Measurements from ENCODE around the gene CRISP2. TPM values are rescaled to one million over a fixed set of nuclear protein-coding genes. Genes with fewer than 3 reads are reported as not detected.
"Not testable (repeated sequence)": the region's sequence is repeated elsewhere in the genome, so short reads cannot be mapped to it uniquely, and the experiment has no call there.

Gene CRISP2
- total and polyA plus RNA-seq, 8 donors = 0.34 to 0.66 (median 0.51) TPM; not detected in 2

DNA sequence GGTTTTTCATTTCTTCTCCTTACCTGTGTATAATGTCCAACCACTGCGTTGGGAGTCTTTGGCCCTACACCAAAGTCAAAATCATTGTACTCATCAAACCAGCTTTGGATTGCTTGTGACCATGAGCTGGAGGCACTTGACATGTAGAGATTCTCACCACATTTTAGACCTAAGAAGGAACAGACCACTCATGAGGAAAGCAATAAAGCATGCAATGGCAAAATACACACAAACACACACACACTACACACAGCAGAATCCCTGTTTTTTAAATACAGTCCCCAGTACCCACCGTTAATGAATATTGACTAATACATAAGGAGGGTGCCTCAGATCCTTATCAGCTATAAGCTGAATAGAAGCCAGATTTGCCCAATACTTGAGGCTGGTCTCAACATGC, 20.3 kb upstream of the CRISP2 start:
- peaks cover 0 to 3% of the 10 kb centered on the region in 2 donors for H3K36me3 ChIP-seq
- no peak overlapping the region for H3K4me3 ChIP-seq
- ATAC-seq (no peak), DNase-seq (no peak)
- H3K9me3 ChIP-seq = no peaks in the 10 kb centered on the region
- H3K4me1 ChIP-seq = no peaks in the 10 kb centered on the region
- intact Hi-C loops (cut with DNase I) = no loop called here
- TF ChIP-seq, protein P1, sequence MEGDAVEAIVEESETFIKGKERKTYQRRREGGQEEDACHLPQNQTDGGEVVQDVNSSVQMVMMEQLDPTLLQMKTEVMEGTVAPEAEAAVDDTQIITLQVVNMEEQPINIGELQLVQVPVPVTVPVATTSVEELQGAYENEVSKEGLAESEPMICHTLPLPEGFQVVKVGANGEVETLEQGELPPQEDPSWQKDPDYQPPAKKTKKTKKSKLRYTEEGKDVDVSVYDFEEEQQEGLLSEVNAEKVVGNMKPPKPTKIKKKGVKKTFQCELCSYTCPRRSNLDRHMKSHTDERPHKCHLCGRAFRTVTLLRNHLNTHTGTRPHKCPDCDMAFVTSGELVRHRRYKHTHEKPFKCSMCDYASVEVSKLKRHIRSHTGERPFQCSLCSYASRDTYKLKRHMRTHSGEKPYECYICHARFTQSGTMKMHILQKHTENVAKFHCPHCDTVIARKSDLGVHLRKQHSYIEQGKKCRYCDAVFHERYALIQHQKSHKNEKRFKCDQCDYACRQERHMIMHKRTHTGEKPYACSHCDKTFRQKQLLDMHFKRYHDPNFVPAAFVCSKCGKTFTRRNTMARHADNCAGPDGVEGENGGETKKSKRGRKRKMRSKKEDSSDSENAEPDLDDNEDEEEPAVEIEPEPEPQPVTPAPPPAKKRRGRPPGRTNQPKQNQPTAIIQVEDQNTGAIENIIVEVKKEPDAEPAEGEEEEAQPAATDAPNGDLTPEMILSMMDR (IDR thresholded peaks at IDR 0.05) = no peak
- H3K27ac ChIP-seq = no peak overlapping the region
- H3K27me3 ChIP-seq = no peaks in the 10 kb centered on the region

DNA sequence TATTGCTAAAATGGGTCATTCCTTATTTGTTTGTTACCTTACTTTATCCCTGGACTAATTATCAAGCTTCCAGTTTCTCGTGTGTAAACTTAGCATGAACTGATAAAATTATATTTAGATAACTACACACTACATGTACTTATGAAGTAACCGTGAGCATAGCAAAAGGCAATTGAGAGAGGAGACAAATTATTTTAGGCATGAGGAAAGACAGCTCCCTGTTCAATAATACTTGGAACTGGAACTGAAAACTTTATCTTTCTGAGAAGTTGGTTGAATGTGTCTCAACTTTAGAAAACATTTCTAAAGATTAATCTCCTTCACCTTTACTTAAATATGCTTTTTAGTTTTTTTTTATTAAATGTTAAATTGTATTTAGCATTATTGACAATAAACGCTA, 19.4 kb upstream of the CRISP2 start:
- Histone ChIP-seq H3K27me3 (no peaks in the 10 kb centered on the region), H3K27ac (no peak overlapping the region), H3K4me3 (no peak overlapping the region), H3K9me3 (no peaks in the 10 kb centered on the region), H3K4me1 (no peaks in the 10 kb centered on the region), H3K36me3 (peaks cover 0 to 3% of the 10 kb centered on the region in 2 donors)
- ATAC-seq (no peak), DNase-seq (no peak)
- intact Hi-C loops (cut with DNase I) = no loop called here
- TF ChIP-seq, protein P1 (IDR thresholded peaks at IDR 0.05) = no peak

DNA sequence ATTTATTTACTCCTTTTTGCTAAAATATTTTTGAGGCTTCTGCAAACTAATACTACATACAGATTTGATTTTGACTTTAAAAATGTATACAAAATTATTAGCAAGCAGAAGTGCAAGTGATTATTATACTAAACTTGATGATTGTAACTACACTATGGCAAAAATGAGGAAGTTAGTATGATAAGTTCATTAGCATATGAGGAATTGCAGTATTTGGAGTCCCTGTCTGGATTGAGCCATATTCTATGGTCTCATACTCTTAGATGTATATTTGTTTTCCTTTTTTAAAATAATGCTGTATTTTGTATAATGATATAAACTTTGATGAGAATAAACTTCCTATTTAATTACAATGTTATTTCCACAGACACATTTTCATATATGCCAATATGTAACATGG, 16.9 kb upstream of the CRISP2 start:
- TF ChIP-seq, protein P1 (IDR thresholded peaks at IDR 0.05) = no peak
- DNase-seq (no peak), ATAC-seq (no peak)
- H3K9me3 ChIP-seq = no peaks in the 10 kb centered on the region
- peaks cover 0 to 3% of the 10 kb centered on the region in 2 donors for H3K36me3 ChIP-seq
- intact Hi-C loops (cut with DNase I) = no loop called here
- no peaks in the 10 kb centered on the region for H3K27me3 ChIP-seq
- no peaks in the 10 kb centered on the region for H3K4me1 ChIP-seq
- no peak overlapping the region for H3K4me3 ChIP-seq
- H3K27ac ChIP-seq = no peak overlapping the region

DNA sequence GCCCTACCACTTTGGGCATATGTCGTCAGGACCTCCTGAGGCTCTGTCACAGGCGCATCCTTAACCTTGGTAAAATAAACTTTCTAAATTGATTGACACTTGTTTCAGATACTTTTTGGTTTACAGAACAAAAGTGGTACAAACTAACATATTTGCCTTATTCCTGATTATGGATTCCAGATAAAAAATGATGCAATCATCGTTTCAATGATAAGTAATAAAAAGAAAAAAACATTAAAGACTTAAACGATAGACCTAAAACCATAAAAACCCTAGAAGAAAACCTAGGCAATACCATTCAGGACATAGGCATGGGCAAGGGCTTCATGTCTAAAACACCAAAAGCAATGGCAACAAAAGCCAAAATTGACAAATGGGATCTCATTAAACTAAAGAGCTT, 10.6 kb upstream of the CRISP2 start:
- ATAC-seq; H3K27me3 ChIP-seq; H3K36me3 ChIP-seq; intact Hi-C loops (cut with DNase I); H3K4me1 ChIP-seq; H3K4me3 ChIP-seq; H3K9me3 ChIP-seq; H3K27ac ChIP-seq; DNase-seq: not testable (repeated sequence)

DNA sequence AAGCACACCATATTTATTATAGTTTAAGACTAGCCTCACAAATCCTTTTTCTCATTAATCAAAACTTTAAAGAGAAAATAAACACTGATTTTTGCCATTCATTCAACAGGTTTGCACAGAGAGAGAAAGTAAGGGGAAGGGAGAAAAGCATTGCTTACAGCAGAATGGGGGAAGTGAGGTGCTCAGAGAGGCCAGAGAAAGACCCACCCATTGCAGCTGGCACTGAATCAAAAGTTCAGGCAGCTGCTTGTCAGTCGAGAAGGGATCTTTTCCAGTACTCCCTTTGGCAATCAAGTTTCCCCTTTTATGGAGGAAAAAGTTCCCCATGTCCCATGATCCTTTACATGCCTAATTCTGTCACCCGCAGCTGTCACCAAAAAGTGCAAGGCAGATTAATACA, 8.0 kb upstream of the CRISP2 start:
- Histone ChIP-seq H3K36me3 (no peaks in the 10 kb centered on the region), H3K4me1 (no peaks in the 10 kb centered on the region), H3K4me3 (no peak overlapping the region), H3K9me3 (peaks cover 0 to 9% of the 10 kb centered on the region in 2 donors), H3K27me3 (no peaks in the 10 kb centered on the region), H3K27ac (no peak overlapping the region)
- DNase-seq (no peak), ATAC-seq (no peak)
- intact Hi-C loops (cut with DNase I) = no loop called here
- TF ChIP-seq, protein P1 (IDR thresholded peaks at IDR 0.05) = no peak

DNA sequence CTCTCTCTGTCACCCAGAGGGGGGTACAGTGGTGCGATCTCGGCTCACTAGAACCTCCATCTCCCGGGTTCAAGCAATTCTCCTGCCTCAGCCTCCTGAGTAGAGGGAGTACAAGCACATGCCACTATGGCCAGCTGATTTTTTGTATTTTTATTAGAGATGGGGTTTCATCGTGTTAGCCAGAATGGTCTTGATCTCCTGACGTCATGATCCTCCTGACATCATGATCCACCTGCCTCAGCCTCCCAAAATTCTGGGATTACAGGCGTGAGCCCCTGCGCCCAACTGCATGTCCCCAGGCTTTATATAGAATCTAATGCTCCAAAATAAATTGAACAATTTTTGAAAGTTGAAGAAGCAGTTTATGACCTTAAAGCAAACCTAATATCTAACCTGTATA, 7.0 kb upstream of the CRISP2 start:
- DNase-seq = no peak
- intact Hi-C loops (cut with DNase I) = no loop called here
- no peak for ATAC-seq
- no peaks in the 10 kb centered on the region for H3K27me3 ChIP-seq
- H3K9me3 ChIP-seq = peaks cover 0 to 9% of the 10 kb centered on the region in 2 donors
- no peak overlapping the region for H3K4me3 ChIP-seq
- TF ChIP-seq, protein P1 (IDR thresholded peaks at IDR 0.05) = no peak
- no peaks in the 10 kb centered on the region for H3K4me1 ChIP-seq
- H3K36me3 ChIP-seq = no peaks in the 10 kb centered on the region
- H3K27ac ChIP-seq = no peak overlapping the region

Data from left lung (tissue), 10 donors.